Mesothelial cell of epicardium (in vitro differentiated cells): ENCODE measurements around the gene CYTH2. TPM values are rescaled to one million over a fixed set of nuclear protein-coding genes. Genes with fewer than 3 reads are reported as not detected.

Experiments used
- DNase-seq, 2 experiments: peaks; one replicate each; pipeline ENCODE4 v3.0.0; 2021; ENCODE audit warnings: low spot score in 2 of 2; ENCODE audit not compliant: unreplicated experiment in 2 of 2
- H3K27ac Mint-ChIP-seq: 2 replicates; pipeline ENCODE4 v1.8.0; 2021; ENCODE audit warnings: mixed read lengths
- H3K27me3 Mint-ChIP-seq: 2 replicates; pipeline ENCODE4 v1.8.0; 2021; ENCODE audit warnings: low read depth, mixed read lengths
- H3K36me3 Mint-ChIP-seq: 2 replicates; pipeline ENCODE4 v1.8.0; 2021; ENCODE audit warnings: mixed read lengths
- H3K4me1 Mint-ChIP-seq: 2 replicates; pipeline ENCODE4 v1.8.0; 2021; ENCODE audit warnings: mixed read lengths
- H3K4me3 Mint-ChIP-seq: 2 replicates; pipeline ENCODE4 v1.8.0; 2021; ENCODE audit warnings: mild to moderate bottlenecking, moderate library complexity, mixed read lengths
- H3K9me3 Mint-ChIP-seq: 2 replicates; pipeline ENCODE4 v1.8.0; 2021; ENCODE audit warnings: mixed read lengths
- CTCF ChIP-seq: fragments of 200-600 bp; sonication (generic); IDR thresholded peaks from one replicate; pipeline ENCODE4 v1.5.0; 2021; ENCODE audit warnings: antibody characterized with exemption; ENCODE audit not compliant: unreplicated experiment
- total RNA-seq: library from RNA; stranded (reverse); gene quantifications from 3 replicates; pipeline ENCODE4 v1.2.1, GENCODE V29; 2021

Gene CYTH2
- total RNA-seq, 1 donor from 2014 or later: 190 TPM

- no peaks in the 10 kb centered on the region for H3K9me3 Mint-ChIP-seq
- TF ChIP-seq CTCF: no peak
- H3K27ac Mint-ChIP-seq: peak overlapping the region; percentile 50
- peaks cover 40% of the 10 kb centered on the region for H3K36me3 Mint-ChIP-seq
- peaks cover 3% of the 10 kb centered on the region for H3K4me1 Mint-ChIP-seq
- no peaks in the 10 kb centered on the region for H3K27me3 Mint-ChIP-seq
- no peak overlapping the region for H3K4me3 Mint-ChIP-seq
- no peak for DNase-seq
These were observed 6.3 kb downstream of the CYTH2 start for GRCh38 chr19:48475369-48476068.

GRCh38 chr19:48476176-48476575 is 7.0 kb downstream of the CYTH2 start:
- H3K27ac Mint-ChIP-seq: no peak overlapping the region
- no peak overlapping the region for H3K4me3 Mint-ChIP-seq
- TF ChIP-seq CTCF: no peak
- no peaks in the 10 kb centered on the region for H3K9me3 Mint-ChIP-seq
- DNase-seq: no peak
- H3K4me1 Mint-ChIP-seq: no peaks in the 10 kb centered on the region
- peaks cover 37% of the 10 kb centered on the region for H3K36me3 Mint-ChIP-seq
- H3K27me3 Mint-ChIP-seq: no peaks in the 10 kb centered on the region

- Mint-ChIP-seq H3K36me3 (peaks cover 33% of the 10 kb centered on the region), H3K4me1 (no peaks in the 10 kb centered on the region), H3K4me3 (no peak overlapping the region), H3K27me3 (no peaks in the 10 kb centered on the region), H3K27ac (no peak overlapping the region), H3K9me3 (no peaks in the 10 kb centered on the region)
- TF ChIP-seq CTCF: no peak
- DNase-seq: no peak
These were observed 8.0 kb downstream of the CYTH2 start for GRCh38 chr19:48477067-48477685.

GRCh38 chr19:48477698-48478338 is 8.6 kb downstream of the CYTH2 start:
- H3K36me3 Mint-ChIP-seq: peaks cover 29% of the 10 kb centered on the region
- H3K4me3 Mint-ChIP-seq: no peak overlapping the region
- no peak overlapping the region for H3K27ac Mint-ChIP-seq
- no peaks in the 10 kb centered on the region for H3K9me3 Mint-ChIP-seq
- no peaks in the 10 kb centered on the region for H3K27me3 Mint-ChIP-seq
- DNase-seq: no peak
- no peak for TF ChIP-seq CTCF
- H3K4me1 Mint-ChIP-seq: no peaks in the 10 kb centered on the region

- Mint-ChIP-seq H3K4me3 (no peak overlapping the region), H3K36me3 (peaks cover 28% of the 10 kb centered on the region), H3K27me3 (no peaks in the 10 kb centered on the region), H3K4me1 (peaks cover 3% of the 10 kb centered on the region), H3K27ac (no peak overlapping the region), H3K9me3 (no peaks in the 10 kb centered on the region)
- no peak for TF ChIP-seq CTCF
- DNase-seq: no peak
These were observed 9.4 kb downstream of the CYTH2 start for GRCh38 chr19:48478339-48479256.
